ENCODE results near the gene BTG1.
"Not testable (repeated sequence)": the region's sequence is repeated elsewhere in the genome, so short reads cannot be mapped to it uniquely, and the experiment has no call there.

Gene BTG1

DNA sequence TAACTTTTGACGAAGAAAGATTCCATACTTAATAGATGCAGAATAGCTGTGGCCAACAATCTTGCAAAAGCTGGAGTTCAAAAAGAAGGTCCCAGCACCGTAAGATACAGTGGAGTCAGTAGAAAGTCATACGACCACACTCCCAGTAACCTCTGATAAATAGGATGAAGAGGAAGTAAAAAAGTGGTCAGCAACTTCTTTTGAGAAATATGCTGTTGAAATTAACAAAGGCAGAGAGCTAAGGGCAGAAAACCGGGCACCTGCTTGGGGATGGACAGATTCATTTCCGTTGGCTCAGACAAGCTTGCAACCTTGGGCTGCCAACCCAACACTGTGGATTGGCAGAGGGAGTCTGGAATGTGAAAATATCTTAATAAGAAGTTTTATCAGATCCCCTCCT is 40.0 kb downstream of the BTG1 start:
- no peak overlapping the region for H3K4me3 ChIP-seq (ENCODE audit: low read depth, low read length)
- H3K36me3 ChIP-seq: no peaks in the 10 kb centered on the region
- H3K27me3 ChIP-seq: no peaks in the 10 kb centered on the region
- no peak for DNase-seq
- peaks cover 9% of the 10 kb centered on the region for H3K4me1 ChIP-seq
- no peaks in the 10 kb centered on the region for H3K9me3 ChIP-seq
- no peak for TF ChIP-seq CTCF (IDR thresholded peaks at IDR 0.05; ENCODE audit: low read depth, low read length)

DNA sequence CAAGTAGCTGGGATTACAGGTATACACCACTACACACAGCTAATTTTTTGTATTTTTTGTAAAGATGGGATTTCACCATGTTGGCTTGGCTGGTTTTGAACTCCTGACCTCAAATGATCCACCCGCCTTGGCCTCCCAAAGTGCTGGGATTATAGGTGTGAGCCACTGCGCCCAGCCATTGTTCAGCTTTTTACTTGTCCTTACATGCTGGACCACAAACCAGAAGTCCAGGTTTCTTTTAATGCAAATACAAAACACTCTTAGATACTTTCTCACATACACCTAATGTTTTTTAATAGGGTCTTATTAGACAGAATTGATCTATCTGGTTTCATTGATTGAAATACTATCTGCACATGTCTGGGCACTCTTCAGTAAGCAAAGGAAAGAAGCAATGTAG is 40.5 kb downstream of the BTG1 start:
- no peak for TF ChIP-seq CTCF (IDR thresholded peaks at IDR 0.05; ENCODE audit: low read depth, low read length)
- Histone ChIP-seq H3K36me3 (no peaks in the 10 kb centered on the region), H3K4me3 (ENCODE audit: low read depth, low read length) (no peak overlapping the region), H3K9me3 (no peaks in the 10 kb centered on the region), H3K27me3 (no peaks in the 10 kb centered on the region), H3K4me1 (peaks cover 7% of the 10 kb centered on the region)
- DNase-seq: no peak

DNA sequence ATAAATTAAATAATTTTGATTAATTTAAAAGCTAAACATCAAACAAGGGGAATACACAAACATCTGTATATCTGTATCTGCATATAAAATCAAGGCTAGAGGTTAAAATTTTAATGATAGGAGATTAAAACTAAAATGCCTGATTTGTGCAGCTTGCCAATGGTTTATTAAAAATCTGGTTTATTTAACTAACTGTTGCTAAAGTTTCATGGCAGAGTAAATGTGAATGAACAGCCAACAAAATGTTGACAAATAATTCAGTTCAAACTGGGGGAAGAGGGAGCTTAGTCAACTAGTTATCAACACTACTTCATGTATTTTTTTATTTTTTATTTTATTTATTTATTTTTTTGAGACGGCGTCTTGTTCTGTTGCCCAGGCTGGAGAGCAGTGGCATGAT is 43.0 kb downstream of the BTG1 start:
- Histone ChIP-seq H3K36me3 (no peaks in the 10 kb centered on the region), H3K27me3 (no peaks in the 10 kb centered on the region), H3K4me3 (ENCODE audit: low read depth, low read length) (no peak overlapping the region), H3K4me1 (peaks cover 6% of the 10 kb centered on the region; the same call in 1 of the 2 replicates), H3K9me3 (no peaks in the 10 kb centered on the region)
- no peak for TF ChIP-seq CTCF (IDR thresholded peaks at IDR 0.05; ENCODE audit: low read depth, low read length)
- no peak for DNase-seq

GRCh38 chr12:92098594-92099380 is 46.9 kb downstream of the BTG1 start:
- H3K36me3 ChIP-seq: no peaks in the 10 kb centered on the region
- no peaks in the 10 kb centered on the region for H3K27me3 ChIP-seq
- TF ChIP-seq CTCF (IDR thresholded peaks at IDR 0.05; ENCODE audit: low read depth, low read length): no peak
- no peaks in the 10 kb centered on the region for H3K9me3 ChIP-seq
- DNase-seq: no peak
- no peak overlapping the region for H3K4me3 ChIP-seq (ENCODE audit: low read depth, low read length)
- H3K4me1 ChIP-seq: no peaks in the 10 kb centered on the region

DNA sequence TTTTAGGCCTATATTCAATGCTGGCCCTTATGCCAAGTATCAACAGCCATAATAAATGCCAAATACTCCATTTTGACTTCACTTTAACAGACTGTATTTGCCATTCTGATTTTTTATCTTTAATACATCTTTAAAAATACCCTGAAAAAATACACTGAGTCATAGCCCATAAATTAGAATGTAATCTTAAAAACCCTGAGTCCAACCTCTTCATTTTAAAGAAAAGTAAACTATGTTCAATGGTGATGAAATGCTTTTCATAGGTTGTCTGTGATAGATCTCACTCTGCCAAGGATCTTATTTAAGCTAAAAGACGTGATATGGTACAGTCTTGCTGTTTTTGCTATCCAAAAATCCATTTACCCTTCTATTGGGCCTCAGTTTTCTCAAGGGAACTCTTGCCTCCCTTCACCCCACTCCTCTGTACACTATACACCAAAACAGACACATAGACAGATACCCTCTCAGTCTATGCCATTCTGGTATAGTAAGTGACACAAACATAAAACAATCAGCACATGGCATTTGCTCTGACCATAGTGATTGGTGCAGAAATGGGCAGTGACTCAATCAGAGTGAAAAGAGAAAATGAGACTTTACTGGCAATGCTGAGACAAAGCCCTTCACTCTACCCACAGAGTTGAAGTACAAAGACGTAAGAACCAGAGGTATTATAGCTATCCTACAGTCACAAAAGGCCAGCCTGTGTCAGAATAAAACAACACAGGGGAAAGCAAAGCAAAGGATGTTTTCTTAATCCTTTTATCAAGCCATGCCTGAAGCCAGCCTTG is 49.1 kb downstream of the BTG1 start:
- DNase-seq: no peak
- no peak overlapping the region for H3K4me3 ChIP-seq (ENCODE audit: low read depth, low read length)
- H3K4me1 ChIP-seq: no peaks in the 10 kb centered on the region
- no peaks in the 10 kb centered on the region for H3K36me3 ChIP-seq
- no peaks in the 10 kb centered on the region for H3K9me3 ChIP-seq
- no peaks in the 10 kb centered on the region for H3K27me3 ChIP-seq
- no peak for TF ChIP-seq CTCF (IDR thresholded peaks at IDR 0.05; ENCODE audit: low read depth, low read length)

DNA sequence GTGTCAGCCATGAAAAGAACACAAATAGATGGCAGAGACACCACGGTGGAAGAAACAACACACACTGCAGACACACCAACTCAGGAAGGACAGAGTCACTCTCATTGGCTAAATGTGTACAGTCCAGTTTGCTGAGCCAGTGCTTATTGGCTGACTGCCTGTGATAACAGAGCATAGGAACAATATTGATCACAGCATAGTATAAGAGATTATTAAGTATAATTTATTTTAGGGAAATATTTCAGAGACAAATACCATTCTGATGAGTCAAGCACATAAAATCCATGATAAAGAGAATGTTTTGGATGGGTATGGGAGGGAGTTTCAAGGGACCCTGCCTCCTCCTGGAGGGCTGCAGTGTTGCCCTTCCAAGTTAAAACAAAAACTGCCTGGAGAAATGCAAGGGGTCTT is 50.9 kb downstream of the BTG1 start:
- no peaks in the 10 kb centered on the region for H3K36me3 ChIP-seq
- no peak for DNase-seq
- TF ChIP-seq CTCF (IDR thresholded peaks at IDR 0.05; ENCODE audit: low read depth, low read length): no peak
- H3K4me3 ChIP-seq (ENCODE audit: low read depth, low read length): no peak overlapping the region
- no peaks in the 10 kb centered on the region for H3K4me1 ChIP-seq
- H3K27me3 ChIP-seq: no peaks in the 10 kb centered on the region
- no peaks in the 10 kb centered on the region for H3K9me3 ChIP-seq

DNA sequence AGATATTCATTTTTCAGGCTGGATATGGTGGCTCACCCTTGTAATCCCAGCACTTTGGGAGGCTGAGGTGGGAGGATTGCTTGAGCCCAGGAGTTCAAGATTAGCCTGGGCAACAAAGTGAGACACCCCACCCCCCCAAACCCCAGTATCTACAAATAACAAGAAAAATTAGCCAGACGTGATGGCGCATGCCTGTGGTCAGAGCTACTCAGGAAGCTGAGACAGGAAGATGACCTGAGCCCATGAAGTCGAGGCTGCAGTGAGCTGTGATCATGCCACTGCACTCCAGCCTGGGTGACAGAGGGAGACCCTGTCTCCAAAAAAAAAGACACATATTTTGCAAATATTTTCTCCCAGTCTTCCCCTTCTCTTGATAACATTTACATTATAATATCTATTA is 51.3 kb downstream of the BTG1 start:
- not testable (repeated sequence) for H3K4me3 ChIP-seq (ENCODE audit: low read depth, low read length); H3K36me3 ChIP-seq; H3K27me3 ChIP-seq; H3K4me1 ChIP-seq; DNase-seq; H3K9me3 ChIP-seq

All from BE2C (cell line).